Esophagus squamous epithelium (tissue), 5 donors: Measurements from ENCODE around the gene TMEM131L. TPM values are rescaled to one million over a fixed set of nuclear protein-coding genes. Genes with fewer than 3 reads are reported as not detected.

ENCODE experiments used
- DNase-seq: peaks from one replicate; lab custom pipeline; 2025; lab: John Stamatoyannopoulos, UW
- H3K27ac ChIP-seq, 4 donors: fragments of 200-600 bp; sonication (generic); one replicate each; pipeline ENCODE4 v1.5.1; 2016 to 2019; ENCODE audit warnings: mild to moderate bottlenecking in 1 of 4
- H3K27me3 ChIP-seq, 4 donors: fragments of 200-600 bp; sonication (generic); 1 replicate in 3 of 4; 2 replicates in 1 of 4; pipeline versions ENCODE4 v1.5.1 to v1.6.0; 2017 to 2021; ENCODE audit warnings: antibody characterized with exemption in 1 of 4
- H3K36me3 ChIP-seq, 3 donors: fragments of 200-600 bp; sonication (generic); one replicate each; pipeline ENCODE4 v1.5.1; 2016 to 2019
- H3K4me1 ChIP-seq, 3 donors: fragments of 200-600 bp; sonication (generic); one replicate each; pipeline ENCODE4 v1.5.1; 2017 to 2019
- H3K4me3 ChIP-seq, 4 donors: fragments of 200-600 bp; sonication (generic); 1 replicate in 3 of 4; 2 replicates in 1 of 4; pipeline ENCODE4 v1.5.1; 2016 to 2019; ENCODE audit warnings: mild to moderate bottlenecking in 2 of 4, moderate library complexity in 1 of 4
- H3K9me3 ChIP-seq, 3 donors: fragments of 200-600 bp; sonication (generic); one replicate each; pipeline ENCODE4 v1.5.1; 2016 to 2019
- CTCF ChIP-seq, 6 experiments: fragments of 450-650 bp in 4 of 6; fragments of 200-600 bp in 2 of 6; sonication (generic) in 2 of 6; IDR thresholded peaks; one replicate each; pipeline ENCODE4 v1.5.1; 2016 to 2019; ENCODE audit warnings: antibody characterized with exemption in 6 of 6, mild to moderate bottlenecking in 4 of 6, moderate library complexity in 4 of 6
- POLR2A ChIP-seq, 4 donors: fragments of 450-650 bp; IDR thresholded peaks; one replicate each; pipeline ENCODE4 v1.6.1; 2017; ENCODE audit warnings: antibody characterized with exemption in 4 of 4, mild to moderate bottlenecking in 4 of 4, moderate library complexity in 3 of 4
- WGBS, 2 donors: methylation state at CpG; one replicate each; pipeline ENCODE4 v1.1.5; 2018; 5-methylcytosine and 5-hydroxymethylcytosine counted together
- intact Hi-C: fragments of 100-400 bp; cut with DNase I; formaldehyde crosslinking; loops from one replicate; pipeline ENCODE4 v1.15.0; 2022
- total RNA-seq, 4 donors: library from RNA; depleted of rRNA; stranded (reverse); fragments of >200 nt; gene quantifications; one replicate each; pipeline ENCODE4 v1.1.0, GENCODE V29; 2016
- donor health status: DM: yes; HTN: yes; CAD: no.

Gene TMEM131L
- total RNA-seq, 4 donors from 2014 or later = 9.2 to 14.7 (median 12.4) TPM

- H3K27me3 ChIP-seq = no peaks in the 10 kb centered on the region
- peak overlapping the region in 2 of 4 donors; percentile 64 to 92 for H3K27ac ChIP-seq
- H3K36me3 ChIP-seq = no peaks in the 10 kb centered on the region
- 20 to 50% methylated on average over 1 of the region's 1 CpG for WGBS, 2 donors
- H3K4me3 ChIP-seq = no peak overlapping the region
- peaks cover 13 to 47% (median 25%) of the 10 kb centered on the region in 3 donors for H3K4me1 ChIP-seq
- intact Hi-C loops = loop anchor here (10.0 kb wide), 1 partner anchor 111 kb away; no protein-coding TSS in a partner anchor
- H3K9me3 ChIP-seq = no peaks in the 10 kb centered on the region
- no peak for TF ChIP-seq POLR2A (IDR thresholded peaks at IDR 0.05)
- TF ChIP-seq CTCF (IDR thresholded peaks at IDR 0.05) = no peak
- DNase-seq = no peak
These were observed 2.1 kb upstream of the TMEM131L start for GRCh38 chr4:153464068-153464467.

- Histone ChIP-seq H3K27ac (peak overlapping the region in 3 of 4 donors; percentile 64 to 92 (median 91)), H3K4me3 (peak overlapping the region in 3 of 4 donors; percentile 73 to 96 (median 85)), H3K9me3 (no peaks in the 10 kb centered on the region), H3K27me3 (no peaks in the 10 kb centered on the region), H3K4me1 (peaks cover 20 to 57% (median 25%) of the 10 kb centered on the region in 3 donors), H3K36me3 (no peaks in the 10 kb centered on the region)
- no peak for DNase-seq
- 26% methylated on average over 4 of the region's 4 CpGs for WGBS, 2 donors
- TF ChIP-seq CTCF (IDR thresholded peaks at IDR 0.05) (no peak), POLR2A (IDR thresholded peaks at IDR 0.05) (no peak)
- intact Hi-C loops = loop anchor here (10.0 kb wide), 1 partner anchor 110 kb away; no protein-coding TSS in a partner anchor
These were observed 1.0 kb upstream of the TMEM131L start for GRCh38 chr4:153465140-153465539.

- intact Hi-C loops = loop anchor here (10.0 kb wide), 1 partner anchor 109 kb away; no protein-coding TSS in a partner anchor
- DNase-seq = peak; percentile 23
- peaks cover 23 to 63% (median 25%) of the 10 kb centered on the region in 3 donors for H3K4me1 ChIP-seq
These were observed 512 bp upstream of the TMEM131L start for GRCh38 chr4:153465615-153466080.

GRCh38 chr4:153466949-153467896 lies 1.1 kb downstream of the TMEM131L start:
- Histone ChIP-seq H3K4me1 (peaks cover 28 to 78% (median 37%) of the 10 kb centered on the region in 3 donors), H3K9me3 (no peaks in the 10 kb centered on the region), H3K27me3 (no peaks in the 10 kb centered on the region), H3K36me3 (no peaks in the 10 kb centered on the region), H3K27ac (peak overlapping the region; percentile 84 to 92 (median 89)), H3K4me3 (peak overlapping the region; percentile 73 to 96 (median 82))
- TF ChIP-seq POLR2A (IDR thresholded peaks at IDR 0.05) (peak in 1 of 4 donors; percentile 22), CTCF (IDR thresholded peaks at IDR 0.05) (no peak)
- intact Hi-C loops = loop anchor here (10.0 kb wide), 1 partner anchor 108 kb away; no protein-coding TSS in a partner anchor
- peak; percentile 36 for DNase-seq
- WGBS, 2 donors = 2 to 3% methylated on average over 10 to 21 of the region's 43 CpGs

More at GRCh38 chr4:153465615-153466080, 512 bp upstream of the TMEM131L start:
- H3K27me3 ChIP-seq = no peaks in the 10 kb centered on the region
- H3K27ac ChIP-seq = peak overlapping the region; percentile 64 to 92 (median 88)
- TF ChIP-seq POLR2A (IDR thresholded peaks at IDR 0.05) (peak in 1 of 4 donors; percentile 21), CTCF (IDR thresholded peaks at IDR 0.05) (peak in 4 of 6 experiments; percentile 25 to 35 (median 30))
- no peaks in the 10 kb centered on the region for H3K36me3 ChIP-seq
- peak overlapping the region; percentile 73 to 96 (median 82) for H3K4me3 ChIP-seq
- H3K9me3 ChIP-seq = no peaks in the 10 kb centered on the region
- WGBS, 2 donors = 1 to 2% methylated on average over 15 to 16 of the region's 31 CpGs
